Right lobe of liver (tissue), 4 donors: ENCODE results near the gene DIP2C.

Experiments used
- CTCF ChIP-seq, 4 donors: fragments of 200-600 bp in 3 of 4; fragments of 450-650 bp in 1 of 4; IDR thresholded peaks; one replicate each; pipeline versions ENCODE4 v1.5.1 to v1.8.0; 2016 to 2022; ENCODE audit warnings: antibody characterized with exemption in 4 of 4, mild to moderate bottlenecking in 2 of 4
- POLR2A ChIP-seq: fragments of 450-650 bp; IDR thresholded peaks from one replicate; pipeline ENCODE4 v1.6.1; 2017; ENCODE audit warnings: antibody characterized with exemption, mild to moderate bottlenecking
- donor health status: DM: no; HTN: no; CAD: no.
- donor health status: DM: no; HTN: no; CAD: no.
- donor health status: DM: no; HTN: yes; CAD: no.

- no peak for TF ChIP-seq CTCF (IDR thresholded peaks at IDR 0.05)
- no peak for TF ChIP-seq POLR2A
Observed at GRCh38 chr10:387593-387891, 301.9 kb downstream of the DIP2C start.
